Measurements from ENCODE around the gene RASGRF1. TPM values are rescaled to one million over a fixed set of nuclear protein-coding genes. Genes with fewer than 3 reads are reported as not detected.

Gene RASGRF1
- polyA plus RNA-seq, 3 donors, result 0.11 TPM; not detected in 2

DNA sequence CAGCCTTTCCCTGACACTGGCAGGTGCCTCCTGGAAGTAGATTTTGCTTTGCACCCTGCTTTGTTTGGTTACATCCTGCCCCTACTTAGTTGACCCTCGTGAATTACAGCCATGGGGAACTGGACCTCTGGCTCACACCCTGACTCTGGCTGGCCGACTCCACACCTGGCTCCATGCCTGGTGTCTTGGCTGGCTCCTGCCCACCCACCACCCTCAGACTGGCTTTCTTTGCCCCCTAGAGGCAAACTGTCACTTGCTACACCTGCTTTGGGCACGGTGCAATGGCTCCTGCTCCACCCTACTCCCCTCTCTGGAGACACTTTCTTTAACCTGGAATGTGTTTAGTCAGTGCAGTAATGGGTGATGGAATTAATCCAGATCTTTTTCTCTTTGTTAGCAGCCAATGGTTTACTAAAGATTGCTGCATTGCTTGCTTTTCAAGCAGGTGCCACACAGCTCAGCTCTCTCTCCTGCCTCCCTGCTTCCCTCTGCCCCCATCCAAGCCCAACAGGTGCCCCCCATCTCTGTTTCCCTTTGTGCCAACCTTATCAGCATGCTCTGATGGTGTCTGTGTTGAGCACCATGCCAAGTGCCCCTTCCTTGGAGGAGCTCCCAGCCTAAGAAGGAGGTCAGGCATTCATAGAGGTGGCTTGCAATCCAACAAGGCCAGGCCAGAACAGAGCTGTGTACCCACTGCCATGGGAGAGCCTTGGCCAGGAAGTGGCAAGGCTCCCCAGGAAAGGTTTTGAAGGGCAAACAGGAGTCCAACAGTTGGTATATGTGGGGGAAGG is 38.4 kb downstream of the RASGRF1 start:
- Histone ChIP-seq H3K4me2 (replicated peaks; ENCODE audit: extremely low read depth, low read length, poor library complexity, severe bottlenecking) (no peak overlapping the region), H3K4me1 (ENCODE audit: control insufficient read depth in 1 of 2, insufficient read depth in 2 of 2, low read length in 2 of 2) (no peaks in the 10 kb centered on the region), H3K4me3 (replicated peaks in 1 of 3; ENCODE audit: low read depth in 2 of 3, low read length in 3 of 3) (no peak overlapping the region), H3K79me2 (ENCODE audit: insufficient read depth, low read length) (no peaks in the 10 kb centered on the region), H3K9me3 (replicated peaks in 1 of 2; ENCODE audit: control insufficient read depth in 1 of 2, insufficient read depth in 1 of 2, low read length in 2 of 2) (no peaks in the 10 kb centered on the region), H3K27me3 (ENCODE audit: control insufficient read depth in 2 of 2, insufficient read depth in 2 of 2, low read length in 2 of 2) (no peaks in the 10 kb centered on the region), H2AFZ (ENCODE audit: insufficient read depth, low read depth, low read length, poor library complexity, severe bottlenecking) (no peak overlapping the region), H3K9ac (ENCODE audit: insufficient read depth, low read length, poor library complexity, severe bottlenecking) (no peak overlapping the region), H3K36me3 (replicated peaks in 1 of 2; ENCODE audit: control insufficient read depth in 1 of 2, insufficient read depth in 2 of 2, low read length in 2 of 2) (no peaks in the 10 kb centered on the region), H3K27ac (ENCODE audit: low read depth in 1 of 2, low read length in 2 of 2) (no peak overlapping the region), H4K20me1 (ENCODE audit: insufficient read depth, low read length) (no peaks in the 10 kb centered on the region)
- Mint-ChIP-seq H3K4me3 (no peak overlapping the region), H3K27me3 (ENCODE audit: low read depth in 3 of 3) (peaks cover 3 to 15% (median 8%) of the 10 kb centered on the region in 3 donors), H3K4me1 (no peaks in the 10 kb centered on the region), H3K27ac (no peak overlapping the region), H3K36me3 (no peaks in the 10 kb centered on the region), H3K9me3 (peaks cover 0 to 4% (median 0%) of the 10 kb centered on the region in 7 donors)
- intact Hi-C loops (cut with micrococcal nuclease), result no loop called here
- no peak for DNase-seq
- 91% methylated on average over 2 of the region's 3 CpGs for WGBS (ENCODE audit: insufficient coverage)
- TF ChIP-seq, protein P1, sequence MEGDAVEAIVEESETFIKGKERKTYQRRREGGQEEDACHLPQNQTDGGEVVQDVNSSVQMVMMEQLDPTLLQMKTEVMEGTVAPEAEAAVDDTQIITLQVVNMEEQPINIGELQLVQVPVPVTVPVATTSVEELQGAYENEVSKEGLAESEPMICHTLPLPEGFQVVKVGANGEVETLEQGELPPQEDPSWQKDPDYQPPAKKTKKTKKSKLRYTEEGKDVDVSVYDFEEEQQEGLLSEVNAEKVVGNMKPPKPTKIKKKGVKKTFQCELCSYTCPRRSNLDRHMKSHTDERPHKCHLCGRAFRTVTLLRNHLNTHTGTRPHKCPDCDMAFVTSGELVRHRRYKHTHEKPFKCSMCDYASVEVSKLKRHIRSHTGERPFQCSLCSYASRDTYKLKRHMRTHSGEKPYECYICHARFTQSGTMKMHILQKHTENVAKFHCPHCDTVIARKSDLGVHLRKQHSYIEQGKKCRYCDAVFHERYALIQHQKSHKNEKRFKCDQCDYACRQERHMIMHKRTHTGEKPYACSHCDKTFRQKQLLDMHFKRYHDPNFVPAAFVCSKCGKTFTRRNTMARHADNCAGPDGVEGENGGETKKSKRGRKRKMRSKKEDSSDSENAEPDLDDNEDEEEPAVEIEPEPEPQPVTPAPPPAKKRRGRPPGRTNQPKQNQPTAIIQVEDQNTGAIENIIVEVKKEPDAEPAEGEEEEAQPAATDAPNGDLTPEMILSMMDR (IDR thresholded peaks at IDR 0.05), result no peak

DNA sequence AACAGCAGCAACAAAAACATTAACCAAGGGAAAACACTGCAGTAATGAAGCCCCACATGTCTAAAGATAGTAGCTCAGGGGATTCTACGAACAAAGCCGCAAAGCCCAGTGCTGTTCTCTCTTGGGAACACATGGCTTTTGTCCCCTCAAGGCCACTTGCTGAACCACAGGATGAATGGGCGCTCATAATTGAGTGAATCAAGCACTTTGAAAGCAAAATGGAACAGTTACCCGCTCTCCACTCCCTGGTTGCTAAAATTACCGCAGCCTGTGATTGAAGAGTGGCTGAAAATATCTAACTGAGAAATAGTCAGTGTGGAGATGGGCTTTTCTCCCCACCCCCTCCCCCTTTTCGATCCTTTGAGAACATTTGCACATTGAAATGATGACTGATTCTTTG is 39.6 kb downstream of the RASGRF1 start:
- WGBS (ENCODE audit: insufficient coverage), result 95% methylated on average over 3 of the region's 6 CpGs
- H3K36me3 ChIP-seq (replicated peaks in 1 of 2; ENCODE audit: control insufficient read depth in 1 of 2, insufficient read depth in 2 of 2, low read length in 2 of 2), result no peaks in the 10 kb centered on the region
- TF ChIP-seq, protein P1 (IDR thresholded peaks at IDR 0.05), result no peak
- Mint-ChIP-seq H3K27ac (no peak overlapping the region), H3K4me1 (no peaks in the 10 kb centered on the region), H3K27me3 (ENCODE audit: low read depth in 3 of 3) (peaks cover 5 to 15% (median 7%) of the 10 kb centered on the region in 3 donors), H3K36me3 (no peaks in the 10 kb centered on the region), H3K4me3 (no peak overlapping the region), H3K9me3 (peaks cover 0 to 4% (median 0%) of the 10 kb centered on the region in 7 donors)
- no peak overlapping the region for H3K4me3 ChIP-seq (replicated peaks in 1 of 3; ENCODE audit: low read depth in 2 of 3, low read length in 3 of 3)
- no peak overlapping the region for H3K4me2 ChIP-seq (replicated peaks; ENCODE audit: extremely low read depth, low read length, poor library complexity, severe bottlenecking)
- no peak for DNase-seq
- no peaks in the 10 kb centered on the region for H3K27me3 ChIP-seq (ENCODE audit: control insufficient read depth in 2 of 2, insufficient read depth in 2 of 2, low read length in 2 of 2)
- H3K9me3 ChIP-seq (replicated peaks in 1 of 2; ENCODE audit: control insufficient read depth in 1 of 2, insufficient read depth in 1 of 2, low read length in 2 of 2), result no peaks in the 10 kb centered on the region
- H2AFZ ChIP-seq (ENCODE audit: insufficient read depth, low read depth, low read length, poor library complexity, severe bottlenecking), result no peak overlapping the region
- no peak overlapping the region for H3K9ac ChIP-seq (ENCODE audit: insufficient read depth, low read length, poor library complexity, severe bottlenecking)
- H3K79me2 ChIP-seq (ENCODE audit: insufficient read depth, low read length), result no peaks in the 10 kb centered on the region
- no peak overlapping the region for H3K27ac ChIP-seq (ENCODE audit: low read depth in 1 of 2, low read length in 2 of 2)
- intact Hi-C loops (cut with micrococcal nuclease), result no loop called here
- H3K4me1 ChIP-seq (ENCODE audit: control insufficient read depth in 1 of 2, insufficient read depth in 2 of 2, low read length in 2 of 2), result no peaks in the 10 kb centered on the region
- H4K20me1 ChIP-seq (ENCODE audit: insufficient read depth, low read length), result no peaks in the 10 kb centered on the region
